Measurements from ENCODE around the gene TTLL11.

The TTLL11 gene

DNA sequence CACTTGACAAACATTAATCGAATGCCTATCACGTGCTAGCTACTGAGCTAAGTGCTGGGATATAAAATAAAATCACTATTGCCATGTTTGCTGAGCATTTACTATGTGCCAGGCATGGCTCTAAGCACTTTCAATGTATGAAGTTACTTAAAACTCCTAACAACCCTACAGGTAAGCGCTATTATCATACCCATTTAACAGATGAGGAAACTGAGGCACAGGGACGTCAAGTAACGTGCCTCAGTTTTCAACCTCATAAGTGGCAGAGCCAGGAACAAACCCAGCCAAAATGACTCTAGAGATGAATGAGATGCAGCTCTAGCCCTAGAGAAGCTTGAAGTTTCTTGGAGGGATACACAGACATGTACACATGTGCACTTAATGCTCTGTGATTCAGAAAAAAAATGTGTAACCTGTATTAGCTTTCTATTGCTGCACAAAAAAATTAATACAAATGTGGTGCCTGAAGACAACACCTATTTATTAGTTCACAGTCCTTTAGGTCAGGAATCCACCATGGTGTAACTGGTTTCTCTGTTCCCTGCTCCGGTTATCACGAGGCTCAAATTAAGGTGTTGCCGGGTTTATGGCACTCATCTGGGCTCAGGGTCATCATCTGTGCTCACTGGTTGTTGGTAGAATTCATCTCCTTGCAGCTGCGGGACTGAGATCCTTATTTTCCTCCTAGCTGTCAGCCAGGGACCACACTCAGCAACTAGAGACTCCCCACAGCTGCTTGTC, 33.7 kb downstream of the TTLL11 start:
- H3K27me3 ChIP-seq (replicated peaks in 2 of 5; ENCODE audit: control insufficient read depth in 4 of 5, insufficient read depth in 5 of 5, low read length in 4 of 5) = no peaks in the 10 kb centered on the region
- ChIA-PET POLR2A (no interaction called here), CTCF (no interaction called here)
- DNase-seq = no peak
- H3K4me1 ChIP-seq (ENCODE audit: control extremely low read depth in 1 of 4, control insufficient read depth in 4 of 4, insufficient read depth in 4 of 4, low read length in 3 of 4) = peaks cover 0 to 7% (median 6%) of the 10 kb centered on the region in 4 experiments
- no peak overlapping the region for H3K4me3 ChIP-seq (ENCODE audit: control insufficient read depth in 1 of 7, extremely low read depth in 1 of 7, insufficient read depth in 4 of 7, low read depth in 2 of 7, low read length in 6 of 7)
- no peaks in the 10 kb centered on the region for H3K36me3 ChIP-seq (ENCODE audit: control insufficient read depth in 4 of 4, insufficient read depth in 4 of 4, low read length in 3 of 4)
- 95% methylated on average over 7 of the region's 9 CpGs for WGBS (ENCODE audit: insufficient coverage)
- no peaks in the 10 kb centered on the region for H3K9me3 ChIP-seq (ENCODE audit: control extremely low read depth in 1 of 5, control insufficient read depth in 4 of 5, insufficient read depth in 2 of 5, low read depth in 1 of 5, low read length in 4 of 5)
- no peak overlapping the region for H3K27ac ChIP-seq (ENCODE audit: insufficient read depth in 1 of 2, low read depth in 1 of 2, low read length in 2 of 2, poor library complexity in 1 of 2, severe bottlenecking in 2 of 2)

GRCh38 chr9:122058709-122059108, 34.4 kb downstream of the TTLL11 start:
- Histone ChIP-seq H3K4me1 (ENCODE audit: control extremely low read depth in 1 of 4, control insufficient read depth in 4 of 4, insufficient read depth in 4 of 4, low read length in 3 of 4) (peaks cover 0 to 7% (median 6%) of the 10 kb centered on the region in 4 experiments), H3K27ac (ENCODE audit: insufficient read depth in 1 of 2, low read depth in 1 of 2, low read length in 2 of 2, poor library complexity in 1 of 2, severe bottlenecking in 2 of 2) (no peak overlapping the region), H3K36me3 (ENCODE audit: control insufficient read depth in 4 of 4, insufficient read depth in 4 of 4, low read length in 3 of 4) (no peaks in the 10 kb centered on the region), H3K27me3 (replicated peaks in 2 of 5; ENCODE audit: control insufficient read depth in 4 of 5, insufficient read depth in 5 of 5, low read length in 4 of 5) (no peaks in the 10 kb centered on the region), H3K4me3 (ENCODE audit: control insufficient read depth in 1 of 7, extremely low read depth in 1 of 7, insufficient read depth in 4 of 7, low read depth in 2 of 7, low read length in 6 of 7) (no peak overlapping the region), H3K9me3 (ENCODE audit: control extremely low read depth in 1 of 5, control insufficient read depth in 4 of 5, insufficient read depth in 2 of 5, low read depth in 1 of 5, low read length in 4 of 5) (no peaks in the 10 kb centered on the region)
- WGBS (ENCODE audit: insufficient coverage) = 100% methylated on average over 3 of the region's 4 CpGs
- CTCF ChIA-PET = no interaction called here
- DNase-seq = no peak
- POLR2A ChIA-PET = no interaction called here

DNA sequence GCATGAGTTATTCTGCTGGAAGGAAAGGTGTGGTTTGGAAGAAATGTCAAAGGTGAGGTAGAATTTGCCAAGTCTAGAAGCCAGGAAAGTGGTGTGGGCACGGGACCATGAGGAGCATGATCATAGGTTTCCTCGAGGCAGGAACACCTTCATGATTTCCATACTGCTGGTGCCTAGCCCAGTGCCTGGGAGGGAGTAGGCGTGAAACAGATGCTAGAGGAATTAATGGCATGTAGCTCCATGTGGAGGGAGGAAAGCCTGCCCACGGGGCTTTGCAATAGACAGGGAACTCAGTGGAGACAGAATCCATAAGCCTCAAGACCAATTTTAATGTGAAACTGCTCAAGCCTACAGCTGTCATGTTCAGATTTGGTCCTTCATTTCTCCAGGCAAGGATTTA, 35.1 kb downstream of the TTLL11 start:
- no peak for DNase-seq
- Histone ChIP-seq H3K4me1 (ENCODE audit: control extremely low read depth in 1 of 4, control insufficient read depth in 4 of 4, insufficient read depth in 4 of 4, low read length in 3 of 4) (peaks cover 0 to 7% (median 6%) of the 10 kb centered on the region in 4 experiments), H3K27ac (ENCODE audit: insufficient read depth in 1 of 2, low read depth in 1 of 2, low read length in 2 of 2, poor library complexity in 1 of 2, severe bottlenecking in 2 of 2) (no peak overlapping the region), H3K4me3 (ENCODE audit: control insufficient read depth in 1 of 7, extremely low read depth in 1 of 7, insufficient read depth in 4 of 7, low read depth in 2 of 7, low read length in 6 of 7) (no peak overlapping the region), H3K36me3 (ENCODE audit: control insufficient read depth in 4 of 4, insufficient read depth in 4 of 4, low read length in 3 of 4) (no peaks in the 10 kb centered on the region), H3K9me3 (ENCODE audit: control extremely low read depth in 1 of 5, control insufficient read depth in 4 of 5, insufficient read depth in 2 of 5, low read depth in 1 of 5, low read length in 4 of 5) (no peaks in the 10 kb centered on the region), H3K27me3 (replicated peaks in 2 of 5; ENCODE audit: control insufficient read depth in 4 of 5, insufficient read depth in 5 of 5, low read length in 4 of 5) (no peaks in the 10 kb centered on the region)
- 100% methylated on average over 3 of the region's 4 CpGs for WGBS (ENCODE audit: insufficient coverage)
- CTCF ChIA-PET = no interaction called here
- POLR2A ChIA-PET = no interaction called here

- H3K4me3 ChIP-seq (ENCODE audit: control insufficient read depth in 1 of 7, extremely low read depth in 1 of 7, insufficient read depth in 4 of 7, low read depth in 2 of 7, low read length in 6 of 7) = no peak overlapping the region
- 92% methylated on average over 9 of the region's 10 CpGs for whole genome bisulfite sequencing (ENCODE audit: insufficient coverage)
- CTCF ChIA-PET = interaction anchor here (1.2 kb wide), 1 partner anchor 373 kb away, joined by 3 read pairs; no protein-coding TSS in a partner anchor
- H3K4me1 ChIP-seq (ENCODE audit: control extremely low read depth in 1 of 4, control insufficient read depth in 4 of 4, insufficient read depth in 4 of 4, low read length in 3 of 4) = peaks cover 0 to 7% (median 6%) of the 10 kb centered on the region in 4 experiments
- no peak overlapping the region for H3K27ac ChIP-seq (ENCODE audit: insufficient read depth in 1 of 2, low read depth in 1 of 2, low read length in 2 of 2, poor library complexity in 1 of 2, severe bottlenecking in 2 of 2)
- H3K36me3 ChIP-seq (ENCODE audit: control insufficient read depth in 4 of 4, insufficient read depth in 4 of 4, low read length in 3 of 4) = no peaks in the 10 kb centered on the region
- DNase-seq = no peak
- POLR2A ChIA-PET = no interaction called here
- no peaks in the 10 kb centered on the region for H3K9me3 ChIP-seq (ENCODE audit: control extremely low read depth in 1 of 5, control insufficient read depth in 4 of 5, insufficient read depth in 2 of 5, low read depth in 1 of 5, low read length in 4 of 5)
- H3K27me3 ChIP-seq (replicated peaks in 2 of 5; ENCODE audit: control insufficient read depth in 4 of 5, insufficient read depth in 5 of 5, low read length in 4 of 5) = no peaks in the 10 kb centered on the region
Observed at GRCh38 chr9:122057211-122057610, 35.9 kb downstream of the TTLL11 start.

- DNase-seq = peak in 1 of 3 donors; percentile 13
- no peaks in the 10 kb centered on the region for H3K9me3 ChIP-seq (ENCODE audit: control extremely low read depth in 1 of 5, control insufficient read depth in 4 of 5, insufficient read depth in 2 of 5, low read depth in 1 of 5, low read length in 4 of 5)
- 94% methylated on average over 3 of the region's 3 CpGs for WGBS (ENCODE audit: insufficient coverage)
- H3K4me1 ChIP-seq (ENCODE audit: control extremely low read depth in 1 of 4, control insufficient read depth in 4 of 4, insufficient read depth in 4 of 4, low read length in 3 of 4) = peaks cover 0 to 7% (median 6%) of the 10 kb centered on the region in 4 experiments
- H3K27me3 ChIP-seq (replicated peaks in 2 of 5; ENCODE audit: control insufficient read depth in 4 of 5, insufficient read depth in 5 of 5, low read length in 4 of 5) = no peaks in the 10 kb centered on the region
- H3K36me3 ChIP-seq (ENCODE audit: control insufficient read depth in 4 of 4, insufficient read depth in 4 of 4, low read length in 3 of 4) = no peaks in the 10 kb centered on the region
- no peak overlapping the region for H3K27ac ChIP-seq (ENCODE audit: insufficient read depth in 1 of 2, low read depth in 1 of 2, low read length in 2 of 2, poor library complexity in 1 of 2, severe bottlenecking in 2 of 2)
- ChIA-PET CTCF (interaction anchor here (1.2 kb wide), 1 partner anchor 372 kb away, joined by 3 read pairs; no protein-coding TSS in a partner anchor), POLR2A (no interaction called here)
- H3K4me3 ChIP-seq (ENCODE audit: control insufficient read depth in 1 of 7, extremely low read depth in 1 of 7, insufficient read depth in 4 of 7, low read depth in 2 of 7, low read length in 6 of 7) = no peak overlapping the region
Observed at GRCh38 chr9:122056484-122056883, 36.6 kb downstream of the TTLL11 start.

GRCh38 chr9:122055701-122056100, 37.4 kb downstream of the TTLL11 start:
- Histone ChIP-seq H3K27me3 (replicated peaks in 2 of 5; ENCODE audit: control insufficient read depth in 4 of 5, insufficient read depth in 5 of 5, low read length in 4 of 5) (no peaks in the 10 kb centered on the region), H3K9me3 (ENCODE audit: control extremely low read depth in 1 of 5, control insufficient read depth in 4 of 5, insufficient read depth in 2 of 5, low read depth in 1 of 5, low read length in 4 of 5) (no peaks in the 10 kb centered on the region), H3K4me1 (ENCODE audit: control extremely low read depth in 1 of 4, control insufficient read depth in 4 of 4, insufficient read depth in 4 of 4, low read length in 3 of 4) (peaks cover 0 to 7% (median 6%) of the 10 kb centered on the region in 4 experiments), H3K36me3 (ENCODE audit: control insufficient read depth in 4 of 4, insufficient read depth in 4 of 4, low read length in 3 of 4) (no peaks in the 10 kb centered on the region), H3K4me3 (ENCODE audit: control insufficient read depth in 1 of 7, extremely low read depth in 1 of 7, insufficient read depth in 4 of 7, low read depth in 2 of 7, low read length in 6 of 7) (no peak overlapping the region), H3K27ac (ENCODE audit: insufficient read depth in 1 of 2, low read depth in 1 of 2, low read length in 2 of 2, poor library complexity in 1 of 2, severe bottlenecking in 2 of 2) (no peak overlapping the region)
- peak; percentile 10 to 58 (median 41) for DNase-seq
- 32% methylated on average over 6 of the region's 6 CpGs for WGBS (ENCODE audit: insufficient coverage)
- ChIA-PET CTCF (no interaction called here), POLR2A (no interaction called here)

DNA sequence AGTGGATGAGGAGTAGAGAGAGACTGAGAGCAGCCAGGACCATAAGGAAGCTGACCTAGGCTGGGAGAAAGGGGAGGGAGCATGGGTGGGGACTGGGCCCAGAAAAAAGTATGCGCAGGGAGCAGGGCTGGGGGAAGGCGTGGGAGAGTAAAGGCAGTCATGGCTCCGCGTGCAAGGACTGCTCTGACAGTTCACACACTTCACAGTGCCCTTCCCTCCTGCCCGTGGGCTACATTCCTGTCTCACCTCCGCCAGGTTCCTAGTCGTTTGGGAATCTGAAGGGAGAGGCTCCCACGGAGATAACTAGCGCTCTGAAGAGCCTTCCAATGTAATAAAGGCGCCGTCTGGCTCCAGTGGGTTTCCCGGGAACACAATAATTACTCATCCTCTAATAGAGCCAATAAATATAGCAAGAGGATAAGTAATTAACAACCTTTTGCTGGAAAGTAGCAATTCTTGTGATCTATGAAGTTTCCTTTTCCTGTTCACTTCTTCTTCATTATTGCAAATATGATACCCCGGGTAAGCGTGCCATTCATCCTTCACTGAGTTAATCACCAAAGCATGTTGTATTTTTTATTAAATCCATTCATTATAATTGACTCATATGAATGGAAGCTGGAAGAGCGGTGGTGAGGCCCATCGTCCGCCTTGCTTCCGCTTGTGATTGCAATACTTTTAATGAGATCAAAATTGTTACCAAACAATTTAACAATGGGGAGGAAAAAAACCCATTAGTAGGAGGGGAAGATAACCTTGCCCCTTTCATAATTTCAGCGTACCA, 39.3 kb downstream of the TTLL11 start:
- H3K9me3 ChIP-seq (ENCODE audit: control extremely low read depth in 1 of 5, control insufficient read depth in 4 of 5, insufficient read depth in 2 of 5, low read depth in 1 of 5, low read length in 4 of 5) = no peaks in the 10 kb centered on the region
- POLR2A ChIA-PET = no interaction called here
- H3K36me3 ChIP-seq (ENCODE audit: control insufficient read depth in 4 of 4, insufficient read depth in 4 of 4, low read length in 3 of 4) = no peaks in the 10 kb centered on the region
- no peak overlapping the region for H3K27ac ChIP-seq (ENCODE audit: insufficient read depth in 1 of 2, low read depth in 1 of 2, low read length in 2 of 2, poor library complexity in 1 of 2, severe bottlenecking in 2 of 2)
- DNase-seq = no peak
- no peaks in the 10 kb centered on the region for H3K27me3 ChIP-seq (replicated peaks in 2 of 5; ENCODE audit: control insufficient read depth in 4 of 5, insufficient read depth in 5 of 5, low read length in 4 of 5)
- CTCF ChIA-PET = no interaction called here
- no peak overlapping the region for H3K4me3 ChIP-seq (ENCODE audit: control insufficient read depth in 1 of 7, extremely low read depth in 1 of 7, insufficient read depth in 4 of 7, low read depth in 2 of 7, low read length in 6 of 7)
- peaks cover 0 to 7% (median 6%) of the 10 kb centered on the region in 4 experiments for H3K4me1 ChIP-seq (ENCODE audit: control extremely low read depth in 1 of 4, control insufficient read depth in 4 of 4, insufficient read depth in 4 of 4, low read length in 3 of 4)
- 87% methylated on average over 9 of the region's 19 CpGs for WGBS (ENCODE audit: insufficient coverage)

Measured in common myeloid progenitor, CD34-positive (primary cell).